ENCODE data around the gene MOV10. TPM values are rescaled to one million over a fixed set of nuclear protein-coding genes. Genes with fewer than 3 reads are reported as not detected.

The MOV10 gene
- total and polyA plus RNA-seq, 2 experiments from 2014 or later, result 62.0 to 96.2 TPM

DNA sequence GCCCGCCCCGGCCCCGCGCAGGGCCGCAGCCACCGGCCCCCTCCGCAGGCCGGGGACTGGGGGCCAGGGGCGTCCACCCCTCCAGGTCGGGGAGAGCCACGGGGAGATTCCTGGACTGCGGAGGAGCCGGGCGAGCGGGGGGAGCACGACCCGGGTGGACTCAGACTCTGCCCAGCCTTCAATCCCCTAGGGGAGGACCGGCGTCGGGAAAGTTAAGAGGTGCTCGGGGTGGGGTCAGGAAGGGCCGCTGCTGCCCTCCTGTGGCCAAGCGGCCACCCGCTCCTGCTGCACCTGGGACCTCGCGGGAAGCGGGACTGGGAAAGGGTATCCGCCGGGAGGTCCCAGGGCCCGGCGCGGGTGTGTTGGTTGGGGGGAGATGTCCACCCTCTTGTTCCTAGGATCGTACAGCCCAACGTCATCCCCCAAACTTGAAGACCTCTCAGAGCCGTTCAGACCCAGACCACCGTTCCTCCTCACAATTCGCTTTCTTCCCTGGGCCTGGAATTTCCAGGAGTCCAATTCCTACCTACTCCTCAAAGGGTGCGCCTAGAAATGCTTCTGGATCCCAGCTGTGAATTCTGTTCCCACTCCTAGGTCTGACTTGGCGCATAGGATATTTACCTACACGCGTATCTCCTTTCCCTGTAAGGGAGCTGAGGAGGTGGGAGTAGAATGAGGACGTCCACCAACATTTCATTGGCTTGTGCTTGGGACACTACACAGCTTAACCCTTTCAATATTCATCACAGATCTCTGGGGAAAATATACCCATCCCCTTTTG is 33.0 kb downstream of the MOV10 start:
- TF ChIP-seq, protein P1, sequence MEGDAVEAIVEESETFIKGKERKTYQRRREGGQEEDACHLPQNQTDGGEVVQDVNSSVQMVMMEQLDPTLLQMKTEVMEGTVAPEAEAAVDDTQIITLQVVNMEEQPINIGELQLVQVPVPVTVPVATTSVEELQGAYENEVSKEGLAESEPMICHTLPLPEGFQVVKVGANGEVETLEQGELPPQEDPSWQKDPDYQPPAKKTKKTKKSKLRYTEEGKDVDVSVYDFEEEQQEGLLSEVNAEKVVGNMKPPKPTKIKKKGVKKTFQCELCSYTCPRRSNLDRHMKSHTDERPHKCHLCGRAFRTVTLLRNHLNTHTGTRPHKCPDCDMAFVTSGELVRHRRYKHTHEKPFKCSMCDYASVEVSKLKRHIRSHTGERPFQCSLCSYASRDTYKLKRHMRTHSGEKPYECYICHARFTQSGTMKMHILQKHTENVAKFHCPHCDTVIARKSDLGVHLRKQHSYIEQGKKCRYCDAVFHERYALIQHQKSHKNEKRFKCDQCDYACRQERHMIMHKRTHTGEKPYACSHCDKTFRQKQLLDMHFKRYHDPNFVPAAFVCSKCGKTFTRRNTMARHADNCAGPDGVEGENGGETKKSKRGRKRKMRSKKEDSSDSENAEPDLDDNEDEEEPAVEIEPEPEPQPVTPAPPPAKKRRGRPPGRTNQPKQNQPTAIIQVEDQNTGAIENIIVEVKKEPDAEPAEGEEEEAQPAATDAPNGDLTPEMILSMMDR (IDR thresholded peaks at IDR 0.05; ENCODE audit: low read depth, low read length), result peak; percentile 92
- no peaks in the 10 kb centered on the region for H3K27me3 ChIP-seq
- no peaks in the 10 kb centered on the region for H3K36me3 ChIP-seq
- H3K4me1 ChIP-seq (ENCODE audit: low read depth), result peaks cover 15% of the 10 kb centered on the region
- H3K9me3 ChIP-seq (ENCODE audit: low read depth), result no peaks in the 10 kb centered on the region
- H3K27ac ChIP-seq, result peak overlapping the region; percentile 49
- peak; percentile 93 to 94 for DNase-seq (ENCODE audit: low read depth in 1 of 2, low spot score in 1 of 2)
- peak overlapping the region; percentile 79 for H3K4me3 ChIP-seq

DNA sequence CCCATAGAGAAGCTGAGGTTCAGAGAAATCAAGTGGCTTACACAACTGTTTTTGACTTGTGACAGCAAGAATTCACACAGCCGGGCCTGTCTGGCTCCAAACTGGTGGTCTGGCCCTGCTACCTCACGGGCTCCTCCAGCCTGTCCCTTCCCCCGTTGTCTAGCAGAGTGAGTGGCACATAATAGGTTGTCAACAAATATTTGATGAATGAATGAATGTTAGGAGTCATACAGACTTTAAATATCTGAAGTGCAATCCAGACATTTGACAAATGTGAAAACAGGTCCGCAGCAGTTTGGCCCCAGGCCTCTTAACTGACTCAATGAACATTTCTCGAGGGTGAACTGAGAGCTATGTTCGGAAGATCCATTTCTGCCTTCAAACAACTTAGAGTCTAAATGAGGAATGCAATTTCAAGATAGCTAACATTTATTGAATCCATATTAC is 33.6 kb downstream of the MOV10 start:
- Histone ChIP-seq H3K4me1 (ENCODE audit: low read depth) (peaks cover 15% of the 10 kb centered on the region), H3K27me3 (no peaks in the 10 kb centered on the region), H3K36me3 (no peaks in the 10 kb centered on the region), H3K4me3 (no peak overlapping the region), H3K27ac (no peak overlapping the region), H3K9me3 (ENCODE audit: low read depth) (no peaks in the 10 kb centered on the region)
- DNase-seq (ENCODE audit: low read depth in 1 of 2, low spot score in 1 of 2), result no peak
- TF ChIP-seq, protein P1 (IDR thresholded peaks at IDR 0.05; ENCODE audit: low read depth, low read length), result no peak

GRCh38 chr1:112708489-112708888 is 34.0 kb downstream of the MOV10 start:
- Histone ChIP-seq H3K4me1 (ENCODE audit: low read depth) (peaks cover 15% of the 10 kb centered on the region), H3K27me3 (no peaks in the 10 kb centered on the region), H3K27ac (no peak overlapping the region), H3K4me3 (no peak overlapping the region), H3K9me3 (ENCODE audit: low read depth) (no peaks in the 10 kb centered on the region), H3K36me3 (no peaks in the 10 kb centered on the region)
- TF ChIP-seq, protein P1 (IDR thresholded peaks at IDR 0.05; ENCODE audit: low read depth, low read length), result no peak
- no peak for DNase-seq (ENCODE audit: low read depth in 1 of 2, low spot score in 1 of 2)

GRCh38 chr1:112710159-112710558 is 35.7 kb downstream of the MOV10 start:
- H3K27ac ChIP-seq, result no peak overlapping the region
- no peaks in the 10 kb centered on the region for H3K36me3 ChIP-seq
- TF ChIP-seq, protein P1 (IDR thresholded peaks at IDR 0.05; ENCODE audit: low read depth, low read length), result no peak
- no peaks in the 10 kb centered on the region for H3K27me3 ChIP-seq
- peaks cover 9% of the 10 kb centered on the region for H3K4me1 ChIP-seq (ENCODE audit: low read depth)
- H3K4me3 ChIP-seq, result no peak overlapping the region
- DNase-seq (ENCODE audit: low read depth in 1 of 2, low spot score in 1 of 2), result no peak
- no peaks in the 10 kb centered on the region for H3K9me3 ChIP-seq (ENCODE audit: low read depth)

GRCh38 chr1:112710586-112710985 is 36.1 kb downstream of the MOV10 start:
- Histone ChIP-seq H3K4me3 (no peak overlapping the region), H3K36me3 (no peaks in the 10 kb centered on the region), H3K27me3 (no peaks in the 10 kb centered on the region), H3K9me3 (ENCODE audit: low read depth) (no peaks in the 10 kb centered on the region), H3K27ac (no peak overlapping the region), H3K4me1 (ENCODE audit: low read depth) (peaks cover 5% of the 10 kb centered on the region)
- TF ChIP-seq, protein P1 (IDR thresholded peaks at IDR 0.05; ENCODE audit: low read depth, low read length), result no peak
- no peak for DNase-seq (ENCODE audit: low read depth in 1 of 2, low spot score in 1 of 2)

Data from cardiac muscle cell (in vitro differentiated cells and primary cell).